Panc1 (cell line): ENCODE data around the gene SMIM13.

Experiments used
- CTCF ChIP-seq: fragments of 450-650 bp; IDR thresholded peaks from 2 replicates; pipeline ENCODE4 v1.5.1; 2017; ENCODE audit warnings: mild to moderate bottlenecking
- POLR2AphosphoS5 ChIP-seq: IDR thresholded peaks from 2 replicates; pipeline ENCODE4 v1.6.1; 2012; ENCODE audit warnings: mild to moderate bottlenecking, low read depth, low read length, moderate library complexity
- REST ChIP-seq, 2 experiments: IDR thresholded peaks; 2 replicates each; pipeline ENCODE4 v1.6.1; 2011 to 2012; ENCODE audit warnings: low read depth in 2 of 2, control low read depth in 1 of 2, low read length in 1 of 2, mild to moderate bottlenecking in 1 of 2, moderate library complexity in 1 of 2; ENCODE audit not compliant: insufficient read depth in 1 of 2
- SIN3A ChIP-seq: IDR thresholded peaks from 2 replicates; pipeline ENCODE4 v1.6.1; 2012; ENCODE audit warnings: low read depth, mild to moderate bottlenecking, low read length, moderate library complexity, borderline replicate concordance; ENCODE audit not compliant: insufficient read depth
- TCF7L2 ChIP-seq: IDR thresholded peaks from 2 replicates; pipeline ENCODE4 v1.6.1; 2011; ENCODE audit warnings: mild to moderate bottlenecking, low read depth, low read length, inconsistent platforms

GRCh38 chr6:11140056-11140455 is 46.4 kb downstream of the SMIM13 start:
- no peak for TF ChIP-seq CTCF
- TF ChIP-seq REST (IDR thresholded peaks at IDR 0.05; ENCODE audit: insufficient read depth in 1 of 2, low read depth in 2 of 2, low read length in 1 of 2) = no peak
- no peak for TF ChIP-seq TCF7L2
- TF ChIP-seq POLR2AphosphoS5 = no peak
- TF ChIP-seq SIN3A = no peak
